OCI-M2 (cell line): Measurements from ENCODE around the gene BANK1.

Experiments
- DNase-seq: peaks from one replicate; lab custom pipeline; 2025; ENCODE audit not compliant: unreplicated experiment; lab: John Stamatoyannopoulos, UW

The BANK1 gene

GRCh38 chr4:102022343-102022742, 231.8 kb downstream of the BANK1 start:
- no peak for DNase-seq

GRCh38 chr4:102027961-102028360, 237.4 kb downstream of the BANK1 start:
- no peak for DNase-seq

GRCh38 chr4:102031406-102031805, 240.9 kb downstream of the BANK1 start:
- no peak for DNase-seq

GRCh38 chr4:102036016-102036415, 245.5 kb downstream of the BANK1 start:
- DNase-seq, result no peak

GRCh38 chr4:102036619-102037376, 246.3 kb downstream of the BANK1 start:
- no peak for DNase-seq

GRCh38 chr4:102037566-102037965, 247.0 kb downstream of the BANK1 start:
- DNase-seq, result no peak

GRCh38 chr4:102042871-102043802, 252.6 kb downstream of the BANK1 start:
- no peak for DNase-seq

GRCh38 chr4:102047616-102048015, 257.1 kb downstream of the BANK1 start:
- no peak for DNase-seq

GRCh38 chr4:102055805-102056204, 265.3 kb downstream of the BANK1 start:
- no peak for DNase-seq

GRCh38 chr4:102057122-102057521, 266.6 kb downstream of the BANK1 start:
- DNase-seq, result no peak

- DNase-seq, result no peak
Measured at GRCh38 chr4:102061133-102061532, 270.6 kb downstream of the BANK1 start.

- DNase-seq, result no peak
Measured at GRCh38 chr4:102064747-102065442, 274.4 kb downstream of the BANK1 start.

GRCh38 chr4:102076622-102077021, 286.1 kb downstream of the BANK1 start:
- no peak for DNase-seq

- DNase-seq, result no peak
Measured at GRCh38 chr4:102080184-102080583, 289.7 kb downstream of the BANK1 start.

- DNase-seq, result no peak
Measured at GRCh38 chr4:102089850-102090621, 299.5 kb downstream of the BANK1 start.

- no peak for DNase-seq
Measured at GRCh38 chr4:102091656-102092055, 301.1 kb downstream of the BANK1 start.

GRCh38 chr4:102094481-102094880, 304.0 kb downstream of the BANK1 start:
- DNase-seq, result no peak

- DNase-seq, result no peak
Measured at GRCh38 chr4:102103368-102103767, 312.8 kb downstream of the BANK1 start.

- DNase-seq, result no peak
Measured at GRCh38 chr4:102104278-102104677, 313.7 kb downstream of the BANK1 start.

- DNase-seq, result no peak
Measured at GRCh38 chr4:102105983-102106382, 315.5 kb downstream of the BANK1 start.
